HG03139 (cell line): ENCODE measurements around the gene LARP4.
"Not testable (repeated sequence)": the region's sequence is repeated elsewhere in the genome, so short reads cannot be mapped to it uniquely, and the experiment has no call there.

Experiments
- ATAC-seq: cut with Tn5 transposase; IDR thresholded peaks from one replicate; pipeline ENCODE4 v1.9.1; 2021; ENCODE audit not compliant: unreplicated experiment

Gene LARP4

GRCh38 chr12:50400104-50400637, 514 bp upstream of the LARP4 start:
- ATAC-seq, result peak; percentile 19

GRCh38 chr12:50401500-50402081, 906 bp downstream of the LARP4 start:
- ATAC-seq, result no peak

DNA sequence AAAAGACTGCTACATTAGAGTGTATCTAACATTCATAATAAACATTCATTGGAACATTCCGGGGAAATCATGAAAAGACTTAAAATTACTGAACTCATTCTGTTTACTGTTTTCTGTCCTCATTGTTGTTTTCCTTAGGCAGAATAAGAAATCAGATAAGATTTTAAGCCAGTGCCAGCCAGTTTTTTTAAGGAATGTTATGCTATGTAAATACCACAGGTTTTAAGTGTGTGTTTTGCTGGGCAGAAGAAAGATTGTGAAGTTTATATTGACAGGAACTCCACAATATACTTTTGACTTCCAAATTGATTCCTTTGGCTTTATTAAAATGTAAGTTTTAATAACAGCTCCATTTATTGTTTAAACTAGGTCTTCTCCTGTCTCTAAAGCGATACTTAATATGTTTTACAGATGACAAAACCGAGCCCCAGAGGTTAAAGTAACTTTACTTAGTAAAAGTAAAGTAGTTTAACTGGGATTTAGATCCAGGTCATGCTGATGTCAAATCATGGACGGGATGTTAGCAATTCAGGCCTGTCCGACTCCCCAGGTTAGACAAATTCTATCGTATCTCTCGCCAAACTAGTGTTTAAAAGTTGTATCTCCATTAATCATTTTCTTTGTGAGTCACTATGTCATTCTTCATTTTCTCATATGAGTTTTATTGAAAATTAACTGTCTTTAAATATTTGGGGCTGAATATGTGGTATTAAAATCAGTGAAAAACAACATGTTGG, 1.7 kb downstream of the LARP4 start:
- ATAC-seq, result no peak

DNA sequence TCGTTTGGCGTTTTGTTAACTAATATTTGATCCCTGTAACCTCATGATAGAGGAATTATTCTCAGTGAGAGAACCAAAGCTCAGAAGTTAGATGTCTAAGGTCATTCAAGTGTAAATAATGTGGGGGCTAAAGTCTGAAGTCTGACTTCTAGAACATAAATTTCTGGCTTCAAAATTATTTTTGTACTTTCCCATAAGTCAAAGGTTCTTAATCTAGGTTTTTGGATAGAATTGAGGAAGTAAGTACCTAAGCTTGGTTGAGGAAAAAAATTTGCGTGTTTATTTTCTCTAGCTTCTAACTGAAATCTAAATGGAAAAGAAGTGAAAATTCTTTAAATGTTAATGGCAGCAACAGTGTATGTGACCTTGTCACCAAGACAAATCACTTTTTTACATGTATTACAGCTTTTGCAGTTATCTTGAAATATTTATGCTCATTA, 2.3 kb downstream of the LARP4 start:
- ATAC-seq, result no peak

DNA sequence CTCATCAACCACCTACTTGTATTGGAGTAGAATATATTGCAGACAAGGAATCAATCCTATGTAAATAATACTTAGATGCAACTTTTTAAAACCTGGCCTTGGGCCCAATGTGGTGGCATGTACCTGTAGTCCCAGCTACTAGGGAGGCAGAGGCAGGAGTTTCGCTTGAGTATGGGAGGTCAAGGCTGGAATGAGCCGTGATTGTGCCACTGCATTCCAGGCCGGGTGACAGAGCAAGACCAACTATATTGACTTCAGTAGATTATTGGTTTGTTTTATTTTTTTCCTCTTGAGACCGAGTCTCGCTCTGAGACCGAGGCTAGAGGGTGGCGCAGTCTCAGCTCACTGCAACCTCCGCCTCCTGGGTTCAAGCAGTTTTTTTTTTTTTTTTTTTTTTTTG, 3.6 kb downstream of the LARP4 start:
- no peak for ATAC-seq

DNA sequence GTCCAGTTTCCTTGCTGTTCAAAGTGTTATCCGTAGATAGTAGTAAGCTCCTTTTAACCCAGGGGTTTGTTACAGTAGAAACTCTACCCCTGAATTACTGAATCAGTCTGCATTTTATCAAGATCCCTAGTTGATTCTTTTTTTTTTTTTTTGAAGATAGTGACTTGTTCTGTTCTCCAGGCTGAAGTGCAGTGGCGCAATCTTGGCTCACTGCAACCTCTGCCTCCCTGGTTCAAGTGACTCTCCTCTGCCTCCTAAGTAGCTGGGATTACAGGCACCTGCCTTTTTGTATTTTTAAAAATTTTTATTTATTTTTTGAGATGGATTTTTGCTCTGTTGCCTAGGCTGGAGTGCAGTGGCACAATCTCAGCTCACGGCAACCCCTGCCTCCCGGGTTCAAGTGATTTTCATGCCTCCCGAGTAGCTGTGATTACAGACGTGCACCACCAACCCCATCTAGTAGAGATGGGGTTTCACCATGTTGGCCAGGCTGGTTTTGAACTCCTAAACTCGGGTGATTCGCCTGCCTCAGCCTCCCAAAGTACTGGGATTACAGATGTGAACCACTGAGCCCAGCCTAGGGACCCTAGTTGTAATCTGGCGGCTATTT, 10.5 kb downstream of the LARP4 start:
- no peak for ATAC-seq

GRCh38 chr12:50415899-50416479, 15.3 kb downstream of the LARP4 start:
- no peak for ATAC-seq

DNA sequence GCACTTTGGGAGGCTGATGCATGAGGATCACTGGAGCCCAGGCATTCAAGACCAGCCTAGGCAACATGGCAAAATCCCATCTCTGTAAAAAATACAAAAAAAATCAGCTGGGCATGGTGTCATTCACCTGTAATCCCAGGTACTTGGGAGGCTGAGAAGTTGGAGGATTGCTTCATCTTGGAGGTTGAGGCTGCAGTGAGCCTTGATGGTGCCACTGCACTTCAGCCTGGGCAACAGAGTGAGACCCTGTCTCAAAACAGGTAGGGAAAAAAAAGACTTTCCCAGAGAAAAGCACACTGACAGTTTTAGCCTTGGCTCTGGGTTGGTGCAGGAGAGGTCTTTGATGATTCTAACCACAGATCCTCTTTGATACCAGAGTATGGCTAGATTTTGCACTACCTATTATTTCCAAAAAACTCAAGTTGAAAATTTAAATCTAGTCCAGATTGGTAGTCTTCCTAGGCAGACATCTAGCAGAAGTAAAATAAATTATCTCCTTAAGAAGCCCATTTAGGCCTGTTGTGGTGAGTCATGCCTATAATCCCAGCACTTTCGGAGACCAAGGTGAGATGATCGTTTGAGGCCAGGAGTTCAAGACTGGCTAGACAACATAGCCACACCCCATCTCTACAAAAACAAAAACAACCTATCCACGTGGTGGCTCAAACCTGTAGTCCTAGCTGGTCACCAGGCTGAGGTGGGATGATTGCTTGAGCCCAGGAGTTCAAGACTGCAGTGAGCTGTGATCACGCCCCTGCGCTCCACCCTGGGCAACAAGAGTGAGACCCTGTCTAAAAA, 18.6 kb downstream of the LARP4 start:
- no peak for ATAC-seq

- ATAC-seq, result not testable (repeated sequence)
Observed at GRCh38 chr12:50422855-50423254, 22.2 kb downstream of the LARP4 start.

DNA sequence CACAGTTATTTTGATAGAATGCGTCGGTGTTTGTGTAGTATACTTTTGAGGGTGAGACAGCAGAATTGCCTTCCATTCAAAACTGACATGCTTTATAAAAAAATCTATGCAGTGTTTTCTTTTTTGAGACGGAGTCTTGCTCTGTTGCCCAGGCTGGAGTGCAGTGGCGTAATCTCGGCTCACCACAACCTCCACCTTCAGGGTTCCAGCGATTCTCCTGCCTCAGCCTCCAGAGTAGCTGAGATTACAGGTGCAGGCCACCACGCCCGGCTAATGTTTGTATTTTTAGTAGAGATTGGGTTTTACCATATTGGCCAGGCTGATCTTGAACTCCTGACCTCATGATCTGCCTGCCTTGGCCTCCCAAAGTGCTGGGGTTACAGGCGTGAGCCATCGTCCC, 22.7 kb downstream of the LARP4 start:
- not testable (repeated sequence) for ATAC-seq

- ATAC-seq, result no peak
Observed at GRCh38 chr12:50425589-50426258, 25.0 kb downstream of the LARP4 start.

GRCh38 chr12:50431656-50432055, 31.0 kb downstream of the LARP4 start:
- not testable (repeated sequence) for ATAC-seq

DNA sequence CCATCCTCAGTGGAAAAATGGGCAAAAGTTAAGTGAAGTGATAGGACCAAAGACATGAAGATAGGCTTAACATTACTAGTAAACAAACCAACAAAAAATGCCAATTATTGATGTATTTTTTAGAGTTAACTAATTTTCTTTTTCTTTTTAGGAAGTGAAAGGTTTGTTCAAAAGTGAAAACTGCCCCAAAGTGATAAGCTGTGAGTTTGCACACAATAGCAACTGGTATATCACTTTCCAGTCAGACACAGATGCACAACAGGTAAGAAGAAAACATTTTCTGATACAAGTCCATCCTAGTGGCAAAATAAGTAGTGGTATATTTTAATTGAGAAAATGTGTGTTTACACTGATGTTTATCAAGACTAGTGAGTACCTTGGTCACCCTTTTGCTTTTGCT, 39.6 kb downstream of the LARP4 start:
- ATAC-seq, result no peak

- no peak for ATAC-seq
Observed at GRCh38 chr12:50441763-50442162, 41.1 kb downstream of the LARP4 start.

- ATAC-seq, result no peak
Observed at GRCh38 chr12:50442178-50442908, 41.7 kb downstream of the LARP4 start.

GRCh38 chr12:50449671-50450070, 49.0 kb downstream of the LARP4 start:
- ATAC-seq, result not testable (repeated sequence)

- no peak for ATAC-seq
Observed at GRCh38 chr12:50452795-50453194, 52.1 kb downstream of the LARP4 start.

GRCh38 chr12:50453872-50454271, 53.2 kb downstream of the LARP4 start:
- no peak for ATAC-seq

- no peak for ATAC-seq
Observed at GRCh38 chr12:50458606-50459005, 57.9 kb downstream of the LARP4 start.

- no peak for ATAC-seq
Observed at GRCh38 chr12:50467439-50467838, 66.8 kb downstream of the LARP4 start.
